ENCODE measurements around the gene ARMC6.

- no peak for TF ChIP-seq POLR2A (IDR thresholded peaks at IDR 0.05; ENCODE audit: low read depth, low read length)
- TF ChIP-seq TAF1 (IDR thresholded peaks at IDR 0.05; ENCODE audit: low read depth, low read length): no peak
- TF ChIP-seq POLR2AphosphoS5 (IDR thresholded peaks at IDR 0.05; ENCODE audit: low read depth, low read length): no peak
- TF ChIP-seq SPI1 (IDR thresholded peaks at IDR 0.05; ENCODE audit: low read depth, low read length): no peak
- no peak for TF ChIP-seq POU2F2 (IDR thresholded peaks at IDR 0.05; ENCODE audit: low read depth, low read length)
- TF ChIP-seq PAX5 (IDR thresholded peaks at IDR 0.05; ENCODE audit: insufficient read depth, low read length, severe bottlenecking): no peak
These were observed 62.3 kb downstream of the ARMC6 start for GRCh38 chr19:19095691-19096090.

Data from GM12891 (cell line).